Heart right ventricle (tissue), 16 donors: ENCODE measurements around the gene LRMDA. TPM values are rescaled to one million over a fixed set of nuclear protein-coding genes. Genes with fewer than 3 reads are reported as not detected.
A peak's percentile ranks its signal among the peaks of the same experiment; 100 is the strongest.

Experiments
- ATAC-seq, 8 donors: fragments of 200-7000 bp; cut with Tn5 transposase; one replicate each; pipeline ENCODE4 v1.9.1; 2020; ENCODE audit warnings: mild to moderate bottlenecking in 8 of 8, moderate library complexity in 8 of 8, moderate number of reproducible peaks in 1 of 8
- DNase-seq, 2 donors: peaks; one replicate each; pipeline ENCODE4 v3.0.0-alpha.2; 2020
- H3K27ac ChIP-seq, 10 donors: fragments of 200-600 bp; sonication (generic) in 2 of 10; one replicate each; pipeline versions ENCODE4 v1.5.0 to v1.8.0; 2020 to 2022; ENCODE audit warnings: mild to moderate bottlenecking in 3 of 10
- H3K27me3 ChIP-seq, 7 donors: fragments of 200-600 bp; one replicate each; pipeline ENCODE4 v1.8.0; 2021 to 2022; ENCODE audit warnings: mild to moderate bottlenecking in 2 of 7
- H3K36me3 ChIP-seq, 9 donors: fragments of 200-600 bp; sonication (generic) in 1 of 9; one replicate each; pipeline versions ENCODE4 v1.5.0 to v1.8.0; 2020 to 2022; ENCODE audit warnings: mild to moderate bottlenecking in 2 of 9
- H3K4me1 ChIP-seq, 9 donors: fragments of 200-600 bp; sonication (generic) in 1 of 9; one replicate each; pipeline versions ENCODE4 v1.5.0 to v1.8.0; 2020 to 2022; ENCODE audit warnings: mild to moderate bottlenecking in 4 of 9
- H3K4me3 ChIP-seq, 10 donors: fragments of 200-600 bp; sonication (generic) in 2 of 10; one replicate each; pipeline versions ENCODE4 v1.5.0 to v1.8.0; 2020 to 2022; ENCODE audit warnings: mild to moderate bottlenecking in 7 of 10, moderate library complexity in 2 of 10
- H3K9me3 ChIP-seq, 11 donors: fragments of 200-600 bp in 10 of 11; sonication (generic) in 2 of 11; one replicate each; pipeline versions ENCODE4 v1.5.0 to v1.8.0; 2013 to 2022; ENCODE audit warnings: mild to moderate bottlenecking in 2 of 11, control low read depth in 1 of 11, moderate library complexity in 1 of 11
- CTCF ChIP-seq, 9 donors: fragments of 200-600 bp; sonication (generic) in 2 of 9; IDR thresholded peaks; one replicate each; pipeline versions ENCODE4 v1.5.0 to v1.8.0; 2021 to 2022; ENCODE audit warnings: antibody characterized with exemption in 9 of 9, mild to moderate bottlenecking in 5 of 9, moderate library complexity in 1 of 9
- WGBS, 2 donors: extraction: QIAGEN DNeasy Blood & Tissue Kit; methylation state at CpG; one replicate each; pipeline ENCODE4 v1.1.7; 2013; ENCODE audit warnings: inconsistent platforms in 1 of 2; 5-methylcytosine and 5-hydroxymethylcytosine counted together
- intact Hi-C, 10 donors: fragments of 100-400 bp; cut with DNase I; formaldehyde crosslinking; loops; one replicate each; pipeline versions ENCODE4 v1.11.1 to v1.14.2; 2022
- polyA plus RNA-seq, 2 donors: library from polyadenylated mRNA; stranded (reverse); fragments of 200-250 nt; gene quantifications; one replicate each; pipeline ENCODE4 v1.2.3, GENCODE V29; 2013
- total RNA-seq, 10 donors: library from RNA; stranded (reverse); fragmentation: NEBNext Ultra II Directional in 3 of 10; extraction: Animal tissue kit (Norgen Biotek cat#: 25700) in 3 of 10; gene quantifications; one replicate each; pipeline versions ENCODE4 v1.2.1 to v1.2.4, GENCODE V29; 2021 to 2023
- donor health status: Arrhythmogenic right ventricular cardiomyopathy.
- donor health status: ischemic (EF 13 %, LVEDD 7.1; RV severe dilation, severe dysfunction).
- donor health status: healthy with polysubstance abuse.
- donor health status: DM: no; HTN: yes; CAD: no.
- donor health status: DM: no; HTN: no; CAD: no.
- donor health status: ischemic (EF 25% LVEDD 6.9; RV normal size, moderate dysfunction).
- donor health status: ischemic (EF 25% LVEDD 5.7; RV mildly dilated, moderate dysfunction).
- donor health status: healthy.
- donor health status: DM: yes; HTN: yes; CAD: no.
- donor health status: Ischemic cardiomyopathy.
- donor health status: ischemic (EF 35%, LVEDD 5.7; RV mildly dilated, moderate dysfunction).
- donor health status: nonischemic (EF 11% LVEDD 7.7; RV severe dilation, severe dysfunction).
- donor health status: DM: yes; HTN: yes; CAD: no.
- donor health status: PGD.
- donor health status: ischemic (EF 29% LVEDD 5.4; RV normal size, mild dysfunction).
- donor health status: nonischemic (EF 23%, LVEDD 6.1; RV moderate dilation, normal function).

LRMDA gene
- total and polyA plus RNA-seq, 12 donors: 4.0 to 59.8 (median 12.7) TPM

GRCh38 chr10:76444034-76444800 is 1012.8 kb downstream of the LRMDA start:
- peaks cover 0 to 27% (median 20%) of the 10 kb centered on the region in 9 donors for H3K4me1 ChIP-seq
- no peaks in the 10 kb centered on the region for H3K27me3 ChIP-seq
- peak in 7 of 8 donors; percentile 56 to 94 (median 79) for ATAC-seq
- H3K9me3 ChIP-seq: no peaks in the 10 kb centered on the region
- TF ChIP-seq CTCF (IDR thresholded peaks at IDR 0.05): no peak
- peak overlapping the region in 6 of 10 donors; percentile 12 to 73 (median 33) for H3K27ac ChIP-seq
- no peak overlapping the region for H3K4me3 ChIP-seq
- H3K36me3 ChIP-seq: no peaks in the 10 kb centered on the region
- DNase-seq: no peak
- intact Hi-C loops: loop anchor here in 1 of 10 donors (5.0 kb wide), 1 partner anchor 103 kb away; no protein-coding TSS in a partner anchor
- 65 to 70% methylated on average over 6 of the region's 6 CpGs for WGBS, 2 donors

- WGBS, 2 donors: 81 to 90% methylated on average over 1 of the region's 1 CpG
- DNase-seq (no peak), ATAC-seq (no peak)
- Histone ChIP-seq H3K27me3 (no peaks in the 10 kb centered on the region), H3K27ac (no peak overlapping the region), H3K9me3 (no peaks in the 10 kb centered on the region), H3K36me3 (no peaks in the 10 kb centered on the region), H3K4me1 (peaks cover 0 to 27% (median 20%) of the 10 kb centered on the region in 9 donors), H3K4me3 (no peak overlapping the region)
- TF ChIP-seq CTCF (IDR thresholded peaks at IDR 0.05): no peak
- intact Hi-C loops: no loop called here
Observed at GRCh38 chr10:76447578-76447977, 1016.2 kb downstream of the LRMDA start.

- Histone ChIP-seq H3K4me3 (no peak overlapping the region), H3K36me3 (no peaks in the 10 kb centered on the region), H3K9me3 (no peaks in the 10 kb centered on the region), H3K27ac (no peak overlapping the region), H3K4me1 (peaks cover 0 to 15% (median 4%) of the 10 kb centered on the region in 9 donors), H3K27me3 (no peaks in the 10 kb centered on the region)
- intact Hi-C loops: no loop called here
- WGBS, 2 donors: 97 to 100% methylated on average over 2 of the region's 2 CpGs
- TF ChIP-seq CTCF (IDR thresholded peaks at IDR 0.05): no peak
- DNase-seq (no peak), ATAC-seq (no peak)
Observed at GRCh38 chr10:76451911-76452310, 1020.5 kb downstream of the LRMDA start.

GRCh38 chr10:76453332-76453731 is 1021.9 kb downstream of the LRMDA start:
- Histone ChIP-seq H3K4me3 (no peak overlapping the region), H3K9me3 (peaks cover 0 to 8% (median 0%) of the 10 kb centered on the region in 11 donors), H3K4me1 (peaks cover 0 to 18% (median 6%) of the 10 kb centered on the region in 9 donors), H3K27me3 (no peaks in the 10 kb centered on the region), H3K36me3 (no peaks in the 10 kb centered on the region), H3K27ac (no peak overlapping the region)
- ATAC-seq (no peak), DNase-seq (no peak)
- intact Hi-C loops: no loop called here
- no peak for TF ChIP-seq CTCF (IDR thresholded peaks at IDR 0.05)
- 94 to 98% methylated on average over 1 of the region's 1 CpG for WGBS, 2 donors
